Fibroblast of pulmonary artery (primary cell): ENCODE measurements around the gene SRD5A1.
"Not testable (repeated sequence)": the region's sequence is repeated elsewhere in the genome, so short reads cannot be mapped to it uniquely, and the experiment has no call there.

Source experiments
- DNase-seq: peaks from one replicate; pipeline ENCODE4 v3.0.0-alpha.2; 2010; ENCODE audit warnings: low read depth
- H3K4me3 ChIP-seq: replicated peaks from 2 replicates; pipeline ENCODE4 v1.5.1; 2011; ENCODE audit warnings: low read depth, mild to moderate bottlenecking, control low read depth, low read length, moderate library complexity
- CTCF ChIP-seq: IDR thresholded peaks from 2 replicates; pipeline ENCODE4 v1.5.1; 2011; ENCODE audit warnings: mild to moderate bottlenecking, control low read depth, low read length, inconsistent platforms; ENCODE audit errors: missing control alignments

Gene SRD5A1

GRCh38 chr5:6667648-6668047 lies 34.4 kb downstream of the SRD5A1 start:
- TF ChIP-seq CTCF, result no peak
- H3K4me3 ChIP-seq, result no peak overlapping the region
- DNase-seq, result no peak

- not testable (repeated sequence) for DNase-seq, H3K4me3 ChIP-seq
These were observed 35.5 kb downstream of the SRD5A1 start for GRCh38 chr5:6668717-6669116.

GRCh38 chr5:6673031-6673430 lies 39.8 kb downstream of the SRD5A1 start:
- H3K4me3 ChIP-seq, result no peak overlapping the region
- DNase-seq, result no peak
- no peak for TF ChIP-seq CTCF

GRCh38 chr5:6673963-6674362 lies 40.7 kb downstream of the SRD5A1 start:
- no peak for TF ChIP-seq CTCF

GRCh38 chr5:6674421-6674820 lies 41.2 kb downstream of the SRD5A1 start:
- no peak for TF ChIP-seq CTCF
- H3K4me3 ChIP-seq, result no peak overlapping the region
- no peak for DNase-seq

More at GRCh38 chr5:6673963-6674362, 40.7 kb downstream of the SRD5A1 start:
- no peak for DNase-seq
- no peak overlapping the region for H3K4me3 ChIP-seq

- H3K4me3 ChIP-seq, result no peak overlapping the region
- TF ChIP-seq CTCF, result no peak
- no peak for DNase-seq
These were observed 41.6 kb downstream of the SRD5A1 start for GRCh38 chr5:6674886-6675285.

GRCh38 chr5:6675784-6676491 lies 42.7 kb downstream of the SRD5A1 start:
- DNase-seq, result no peak
- no peak for TF ChIP-seq CTCF
- no peak overlapping the region for H3K4me3 ChIP-seq
